Uterus (tissue), 2 donors: Measurements from ENCODE around the gene MRPL51.

Experiments
- CTCF ChIP-seq, 4 experiments: fragments of 200-600 bp in 2 of 4; fragments of 450-650 bp in 2 of 4; sonication (generic) in 2 of 4; IDR thresholded peaks; one replicate each; pipeline ENCODE4 v1.5.1; 2016 to 2019; ENCODE audit warnings: antibody characterized with exemption in 4 of 4, mild to moderate bottlenecking in 2 of 4, moderate library complexity in 1 of 4
- POLR2A ChIP-seq, 2 donors: fragments of 450-650 bp; IDR thresholded peaks; one replicate each; pipeline ENCODE4 v1.6.1; 2016; ENCODE audit warnings: antibody characterized with exemption in 2 of 2, mild to moderate bottlenecking in 1 of 2, moderate library complexity in 1 of 2

- TF ChIP-seq CTCF (IDR thresholded peaks at IDR 0.05) (no peak), POLR2A (IDR thresholded peaks at IDR 0.05) (no peak)
These were observed 50.2 kb downstream of the MRPL51 start for GRCh38 chr12:6442836-6443235.
